Lower leg skin (tissue), 4 donors: ENCODE measurements around the gene OIT3. TPM values are rescaled to one million over a fixed set of nuclear protein-coding genes. Genes with fewer than 3 reads are reported as not detected.
"Not testable (repeated sequence)": the region's sequence is repeated elsewhere in the genome, so short reads cannot be mapped to it uniquely, and the experiment has no call there.

Source experiments
- DNase-seq, 2 donors: peaks; one replicate each; pipeline ENCODE4 v3.0.0-alpha.2; 2019; ENCODE audit warnings: low spot score in 2 of 2
- H3K4me3 ChIP-seq: fragments of 200-600 bp; sonication (generic); 2 replicates; pipeline ENCODE4 v1.5.1; 2017; ENCODE audit warnings: mild to moderate bottlenecking, low read depth; ENCODE audit not compliant: poor library complexity, severe bottlenecking
- POLR2A ChIP-seq, 2 donors: fragments of 450-650 bp; IDR thresholded peaks; one replicate each; pipeline ENCODE4 v1.6.1; 2016 to 2017; ENCODE audit warnings: antibody characterized with exemption in 2 of 2, mild to moderate bottlenecking in 1 of 2, moderate library complexity in 1 of 2
- WGBS, 2 donors: methylation state at CpG; one replicate each; pipeline ENCODE4 v1.1.5; 2018; 5-methylcytosine and 5-hydroxymethylcytosine counted together
- intact Hi-C: fragments of 100-400 bp; cut with DNase I; formaldehyde crosslinking; loops from one replicate; pipeline ENCODE4 v1.15.0; 2023; ENCODE audit warnings: low total_unique reads
- total RNA-seq, 4 donors: library from RNA; depleted of rRNA; stranded (reverse); fragments of >200 nt; gene quantifications; one replicate each; pipeline ENCODE4 v1.1.0, GENCODE V29; 2016
- TF ChIP-seq, protein P1 (sequence below), 3 donors: fragments of 450-650 bp; IDR thresholded peaks; one replicate each; pipeline ENCODE4 v1.5.1; 2016; ENCODE audit warnings: antibody characterized with exemption in 3 of 3, mild to moderate bottlenecking in 3 of 3, moderate library complexity in 2 of 3

The OIT3 gene
- total RNA-seq, 4 donors from 2014 or later = not detected

DNA sequence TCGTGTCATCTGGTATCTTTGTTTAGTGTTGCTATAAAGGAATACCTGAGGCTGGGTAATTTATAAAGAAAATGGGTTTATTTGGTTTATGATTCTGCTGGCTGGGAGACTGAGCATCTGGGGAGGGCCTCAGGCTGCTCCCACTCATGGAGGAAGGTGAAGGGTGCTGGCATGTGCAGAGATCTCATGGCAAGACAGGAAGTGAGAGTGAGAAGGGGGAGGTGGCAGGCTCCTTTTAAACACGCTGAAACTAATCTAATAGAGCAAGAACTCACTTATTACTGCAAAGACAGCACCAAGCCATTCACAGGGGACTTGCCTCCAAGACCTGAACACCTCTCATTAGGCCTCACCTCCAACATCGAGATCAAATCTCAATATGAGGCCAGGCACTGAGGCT lies 11.3 kb downstream of the OIT3 start:
- TF ChIP-seq POLR2A (IDR thresholded peaks at IDR 0.05) = no peak
- TF ChIP-seq, protein P1, sequence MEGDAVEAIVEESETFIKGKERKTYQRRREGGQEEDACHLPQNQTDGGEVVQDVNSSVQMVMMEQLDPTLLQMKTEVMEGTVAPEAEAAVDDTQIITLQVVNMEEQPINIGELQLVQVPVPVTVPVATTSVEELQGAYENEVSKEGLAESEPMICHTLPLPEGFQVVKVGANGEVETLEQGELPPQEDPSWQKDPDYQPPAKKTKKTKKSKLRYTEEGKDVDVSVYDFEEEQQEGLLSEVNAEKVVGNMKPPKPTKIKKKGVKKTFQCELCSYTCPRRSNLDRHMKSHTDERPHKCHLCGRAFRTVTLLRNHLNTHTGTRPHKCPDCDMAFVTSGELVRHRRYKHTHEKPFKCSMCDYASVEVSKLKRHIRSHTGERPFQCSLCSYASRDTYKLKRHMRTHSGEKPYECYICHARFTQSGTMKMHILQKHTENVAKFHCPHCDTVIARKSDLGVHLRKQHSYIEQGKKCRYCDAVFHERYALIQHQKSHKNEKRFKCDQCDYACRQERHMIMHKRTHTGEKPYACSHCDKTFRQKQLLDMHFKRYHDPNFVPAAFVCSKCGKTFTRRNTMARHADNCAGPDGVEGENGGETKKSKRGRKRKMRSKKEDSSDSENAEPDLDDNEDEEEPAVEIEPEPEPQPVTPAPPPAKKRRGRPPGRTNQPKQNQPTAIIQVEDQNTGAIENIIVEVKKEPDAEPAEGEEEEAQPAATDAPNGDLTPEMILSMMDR (IDR thresholded peaks at IDR 0.05) = no peak
- WGBS, 2 donors = 83 to 84% methylated on average over 3 of the region's 3 CpGs
- DNase-seq = no peak
- H3K4me3 ChIP-seq = no peak overlapping the region
- intact Hi-C loops = no loop called here

DNA sequence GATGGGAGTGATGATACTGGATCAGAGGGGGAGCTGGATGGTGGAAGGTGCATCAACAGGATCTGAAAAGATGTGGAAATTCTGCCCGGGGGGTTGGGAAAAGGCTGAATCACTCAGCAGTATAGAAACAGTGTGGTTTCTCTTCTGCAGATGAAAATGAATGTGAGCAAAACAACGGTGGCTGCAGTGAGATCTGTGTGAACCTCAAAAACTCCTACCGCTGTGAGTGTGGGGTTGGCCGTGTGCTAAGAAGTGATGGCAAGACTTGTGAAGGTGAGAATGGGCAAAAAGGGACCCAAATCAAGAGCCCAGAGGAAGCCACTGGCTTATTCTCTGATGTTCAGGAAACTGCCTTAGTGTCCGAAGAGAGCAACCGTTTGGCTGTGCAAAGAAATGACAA lies 12.9 kb downstream of the OIT3 start:
- DNase-seq = no peak
- no peak for TF ChIP-seq POLR2A (IDR thresholded peaks at IDR 0.05)
- TF ChIP-seq, protein P1 (IDR thresholded peaks at IDR 0.05) = no peak
- intact Hi-C loops = no loop called here
- WGBS, 2 donors = 87 to 88% methylated on average over 6 of the region's 6 CpGs
- no peak overlapping the region for H3K4me3 ChIP-seq

DNA sequence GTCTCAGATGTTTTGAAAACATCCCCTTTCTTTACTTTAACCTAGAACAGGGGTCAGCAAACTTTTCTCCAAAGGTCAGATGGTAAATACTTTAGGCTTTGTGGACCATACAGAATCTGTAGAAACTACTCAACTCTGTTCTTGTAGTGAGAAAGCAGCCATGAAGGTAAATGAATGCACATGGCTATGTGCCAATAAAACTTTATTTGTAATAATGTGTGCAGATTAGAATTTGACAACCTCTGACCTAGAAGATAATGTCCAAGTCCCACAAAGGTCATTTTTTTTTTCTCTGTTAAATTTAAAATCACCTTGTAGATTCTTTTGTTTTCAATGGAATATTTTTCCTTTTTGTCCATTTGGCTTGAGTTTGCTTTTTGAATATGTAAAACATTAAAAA lies 17.2 kb downstream of the OIT3 start:
- TF ChIP-seq, protein P1 (IDR thresholded peaks at IDR 0.05) = no peak
- no peak for TF ChIP-seq POLR2A (IDR thresholded peaks at IDR 0.05)
- intact Hi-C loops = no loop called here
- DNase-seq = no peak
- no peak overlapping the region for H3K4me3 ChIP-seq

DNA sequence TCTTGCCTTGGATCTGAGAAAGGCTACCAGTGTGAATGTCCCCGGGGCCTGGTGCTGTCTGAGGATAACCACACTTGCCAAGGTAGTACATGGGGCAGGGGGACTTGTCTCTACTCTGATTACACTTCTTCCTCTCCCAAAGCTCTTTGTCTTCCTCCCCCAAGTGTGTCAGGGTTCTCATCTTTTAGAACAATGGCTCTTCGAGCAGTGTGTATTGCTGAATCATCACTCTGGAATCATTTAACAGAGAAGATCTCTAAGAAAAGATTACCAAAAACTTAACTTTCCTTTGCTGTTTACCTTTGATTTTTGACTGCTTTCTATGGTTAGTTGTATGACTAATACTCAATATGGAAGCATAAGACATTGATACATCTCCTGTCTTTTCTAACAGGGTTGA lies 18.2 kb downstream of the OIT3 start:
- 94 to 97% methylated on average over 2 of the region's 2 CpGs for WGBS, 2 donors
- intact Hi-C loops = no loop called here
- DNase-seq = no peak
- no peak for TF ChIP-seq POLR2A (IDR thresholded peaks at IDR 0.05)
- TF ChIP-seq, protein P1 (IDR thresholded peaks at IDR 0.05) = no peak
- no peak overlapping the region for H3K4me3 ChIP-seq

DNA sequence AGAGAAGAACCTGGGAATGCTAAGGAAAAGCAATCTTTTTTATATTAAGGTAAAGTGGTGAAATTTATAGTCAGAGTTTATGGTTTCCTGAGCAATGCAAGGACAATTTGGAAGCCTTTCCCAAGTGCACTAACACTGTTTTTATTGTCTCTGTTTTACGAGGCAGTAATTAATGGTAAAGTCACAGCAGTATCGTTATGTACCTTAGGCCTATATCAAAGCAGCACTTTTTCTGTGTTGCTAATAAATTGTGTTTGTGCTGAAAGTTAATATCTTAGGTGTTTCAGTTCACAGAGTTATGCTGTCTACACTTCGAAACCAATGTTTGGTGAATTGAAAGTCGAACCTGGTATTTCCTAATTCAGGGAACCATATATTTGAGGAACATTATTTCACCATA lies 19.2 kb downstream of the OIT3 start:
- no peak for TF ChIP-seq POLR2A (IDR thresholded peaks at IDR 0.05)
- TF ChIP-seq, protein P1 (IDR thresholded peaks at IDR 0.05) = no peak

DNA sequence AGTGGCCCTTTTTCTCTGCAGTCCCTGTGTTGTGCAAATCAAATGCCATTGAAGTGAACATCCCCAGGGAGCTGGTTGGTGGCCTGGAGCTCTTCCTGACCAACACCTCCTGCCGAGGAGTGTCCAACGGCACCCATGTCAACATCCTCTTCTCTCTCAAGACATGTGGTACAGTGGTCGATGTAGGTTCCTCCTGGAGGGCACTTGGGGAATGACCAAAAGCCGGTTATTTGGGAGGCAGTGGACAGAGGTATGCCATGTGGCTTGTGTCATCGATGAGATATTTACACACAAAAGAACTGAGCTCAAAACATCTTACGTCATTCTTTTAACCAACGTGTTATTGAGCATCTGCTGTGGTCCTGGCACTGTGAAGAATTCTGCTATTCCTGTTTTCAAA lies 19.7 kb downstream of the OIT3 start:
- no peak for TF ChIP-seq POLR2A (IDR thresholded peaks at IDR 0.05)
- TF ChIP-seq, protein P1 (IDR thresholded peaks at IDR 0.05) = no peak
- no peak for DNase-seq
- intact Hi-C loops = no loop called here
- H3K4me3 ChIP-seq = no peak overlapping the region
- 77 to 83% methylated on average over 7 of the region's 7 CpGs for WGBS, 2 donors

More for the DNA sequence above, 19.2 kb downstream of the OIT3 start:
- intact Hi-C loops = no loop called here
- no peak for DNase-seq
- no peak overlapping the region for H3K4me3 ChIP-seq
- WGBS, 2 donors = 79 to 87% methylated on average over 4 of the region's 4 CpGs

DNA sequence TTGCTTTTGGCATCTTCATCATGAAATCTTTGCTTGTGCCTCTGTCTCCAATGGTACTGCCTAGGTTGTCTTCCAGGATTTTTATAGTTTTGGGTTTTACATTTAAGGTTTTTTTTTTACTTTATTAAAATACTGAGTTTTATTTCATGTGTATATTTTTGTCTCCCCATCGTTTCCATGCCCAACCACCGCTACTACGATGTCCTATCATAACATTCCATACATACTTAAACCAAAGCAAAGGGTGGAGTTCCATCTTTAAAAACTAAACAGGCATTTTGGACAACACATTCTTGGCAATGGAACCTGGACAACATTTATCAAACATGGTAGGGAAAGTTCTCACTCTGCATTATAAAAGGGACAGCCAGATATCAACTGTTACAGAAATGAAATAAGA lies 23.7 kb downstream of the OIT3 start:
- intact Hi-C loops, H3K4me3 ChIP-seq, DNase-seq: not testable (repeated sequence)
- WGBS, 2 donors = 36 to 49% methylated on average over 3 of the region's 3 CpGs

DNA sequence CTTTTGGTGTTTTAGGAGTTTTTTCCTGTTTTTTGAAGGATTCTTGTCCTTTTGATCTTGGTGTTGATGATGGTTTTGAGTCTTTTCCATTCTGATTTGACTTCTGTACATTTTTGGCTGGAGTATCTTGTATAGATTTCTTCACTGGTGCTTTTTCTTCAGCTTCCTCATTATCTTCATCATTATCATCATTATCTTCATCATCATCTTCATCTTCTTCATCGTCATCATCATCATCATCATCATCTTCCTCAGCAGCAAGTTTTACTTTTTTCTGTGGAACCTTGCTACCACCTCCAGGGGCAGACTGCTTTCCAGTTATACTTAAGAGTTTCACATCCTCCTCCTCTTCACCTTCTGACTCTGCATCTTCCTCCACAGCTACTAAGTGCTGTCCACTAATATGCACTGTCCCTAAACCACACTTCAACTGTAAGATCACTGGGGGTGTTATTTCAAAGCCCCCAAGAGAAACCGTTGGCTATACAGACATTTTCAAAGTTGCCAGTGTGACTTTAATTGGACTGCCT lies 24.3 kb downstream of the OIT3 start:
- H3K4me3 ChIP-seq, intact Hi-C loops, DNase-seq: not testable (repeated sequence)
- WGBS, 2 donors = 82 to 85% methylated on average over 2 of the region's 2 CpGs
